ENCODE data around the gene IFI16.

The IFI16 gene

DNA sequence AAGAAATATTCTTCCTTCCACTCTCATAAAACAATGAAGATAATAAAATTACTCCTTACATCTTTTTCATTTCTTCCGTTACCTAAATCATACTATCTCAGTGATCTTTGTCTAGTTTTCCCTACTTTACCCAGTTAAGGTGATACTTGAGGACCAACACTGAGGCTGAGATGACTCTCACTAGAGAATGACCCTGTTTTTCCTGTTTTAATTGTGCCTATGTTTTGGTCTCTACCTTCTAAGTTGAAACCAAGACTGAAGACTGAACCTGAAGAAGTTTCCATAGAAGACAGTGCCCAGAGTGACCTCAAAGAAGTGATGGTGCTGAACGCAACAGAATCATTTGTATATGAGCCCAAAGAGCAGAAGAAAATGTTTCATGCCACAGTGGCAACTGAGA is 41.7 kb downstream of the IFI16 start:
- DNase-seq = no peak
- Histone ChIP-seq H3K36me3 (ENCODE audit: control insufficient read depth, insufficient read depth, low read length) (peaks cover 67% of the 10 kb centered on the region), H3K27ac (ENCODE audit: insufficient read depth, low read length, poor library complexity, severe bottlenecking) (no peak overlapping the region), H3K4me3 (ENCODE audit: insufficient read depth, low read depth, low read length, poor library complexity, severe bottlenecking) (no peak overlapping the region), H3K9me3 (ENCODE audit: control insufficient read depth, low read length) (no peaks in the 10 kb centered on the region), H3K4me1 (ENCODE audit: control insufficient read depth, insufficient read depth, low read length, poor library complexity, severe bottlenecking) (peaks cover 4% of the 10 kb centered on the region), H3K27me3 (replicated peaks; ENCODE audit: control insufficient read depth, insufficient read depth, low read length, poor library complexity, severe bottlenecking) (no peaks in the 10 kb centered on the region)

DNA sequence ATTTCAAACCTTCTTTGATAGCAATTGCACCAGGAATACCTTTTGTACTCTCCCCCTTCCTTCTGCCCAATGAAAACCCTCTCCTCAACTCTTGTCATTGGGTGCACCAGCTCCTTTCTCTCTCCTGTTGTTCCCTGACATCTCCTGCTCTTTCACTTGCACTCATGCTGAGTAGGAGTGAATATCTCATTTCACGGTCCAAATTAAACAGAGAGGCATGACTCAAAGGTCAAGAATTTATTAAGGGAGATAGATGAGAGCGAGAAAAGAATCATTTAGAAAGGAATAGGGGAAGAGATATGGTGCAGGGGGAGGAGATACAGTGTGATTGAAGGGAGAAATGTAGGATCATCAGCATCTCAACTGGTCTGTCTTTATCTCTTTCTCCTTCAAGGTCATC is 44.7 kb downstream of the IFI16 start:
- H3K27me3 ChIP-seq (replicated peaks; ENCODE audit: control insufficient read depth, insufficient read depth, low read length, poor library complexity, severe bottlenecking) = no peaks in the 10 kb centered on the region
- peaks cover 59% of the 10 kb centered on the region for H3K36me3 ChIP-seq (ENCODE audit: control insufficient read depth, insufficient read depth, low read length)
- H3K27ac ChIP-seq (ENCODE audit: insufficient read depth, low read length, poor library complexity, severe bottlenecking) = no peak overlapping the region
- DNase-seq = no peak
- H3K4me3 ChIP-seq (ENCODE audit: insufficient read depth, low read depth, low read length, poor library complexity, severe bottlenecking) = no peak overlapping the region
- peaks cover 4% of the 10 kb centered on the region for H3K4me1 ChIP-seq (ENCODE audit: control insufficient read depth, insufficient read depth, low read length, poor library complexity, severe bottlenecking)
- H3K9me3 ChIP-seq (ENCODE audit: control insufficient read depth, low read length) = no peaks in the 10 kb centered on the region

DNA sequence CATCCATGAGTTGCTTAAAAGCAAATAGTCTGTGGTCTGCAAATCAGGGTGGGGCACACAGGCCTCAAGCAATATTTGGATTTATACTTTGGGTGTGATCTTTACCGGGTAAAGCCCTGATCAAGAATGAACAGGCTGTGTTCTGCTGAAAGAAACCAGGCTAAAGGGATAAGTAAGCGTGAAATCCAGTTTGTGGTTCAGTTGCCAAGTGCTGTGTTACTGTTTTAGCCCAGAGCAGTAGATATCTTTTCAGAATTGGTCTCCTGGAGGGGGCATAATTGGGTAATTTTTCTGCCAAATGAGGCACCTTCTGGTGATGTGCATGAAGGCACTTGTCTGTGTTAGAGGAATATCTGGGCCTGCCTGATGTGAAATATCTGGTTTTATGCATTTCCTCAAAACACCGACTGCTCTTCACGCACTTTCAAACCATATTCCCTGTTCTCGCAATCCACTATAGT is 45.5 kb downstream of the IFI16 start:
- H3K27ac ChIP-seq (ENCODE audit: insufficient read depth, low read length, poor library complexity, severe bottlenecking) = no peak overlapping the region
- no peaks in the 10 kb centered on the region for H3K27me3 ChIP-seq (replicated peaks; ENCODE audit: control insufficient read depth, insufficient read depth, low read length, poor library complexity, severe bottlenecking)
- H3K4me1 ChIP-seq (ENCODE audit: control insufficient read depth, insufficient read depth, low read length, poor library complexity, severe bottlenecking) = peaks cover 4% of the 10 kb centered on the region
- H3K36me3 ChIP-seq (ENCODE audit: control insufficient read depth, insufficient read depth, low read length) = peaks cover 51% of the 10 kb centered on the region
- no peaks in the 10 kb centered on the region for H3K9me3 ChIP-seq (ENCODE audit: control insufficient read depth, low read length)
- no peak overlapping the region for H3K4me3 ChIP-seq (ENCODE audit: insufficient read depth, low read depth, low read length, poor library complexity, severe bottlenecking)
- DNase-seq = no peak

DNA sequence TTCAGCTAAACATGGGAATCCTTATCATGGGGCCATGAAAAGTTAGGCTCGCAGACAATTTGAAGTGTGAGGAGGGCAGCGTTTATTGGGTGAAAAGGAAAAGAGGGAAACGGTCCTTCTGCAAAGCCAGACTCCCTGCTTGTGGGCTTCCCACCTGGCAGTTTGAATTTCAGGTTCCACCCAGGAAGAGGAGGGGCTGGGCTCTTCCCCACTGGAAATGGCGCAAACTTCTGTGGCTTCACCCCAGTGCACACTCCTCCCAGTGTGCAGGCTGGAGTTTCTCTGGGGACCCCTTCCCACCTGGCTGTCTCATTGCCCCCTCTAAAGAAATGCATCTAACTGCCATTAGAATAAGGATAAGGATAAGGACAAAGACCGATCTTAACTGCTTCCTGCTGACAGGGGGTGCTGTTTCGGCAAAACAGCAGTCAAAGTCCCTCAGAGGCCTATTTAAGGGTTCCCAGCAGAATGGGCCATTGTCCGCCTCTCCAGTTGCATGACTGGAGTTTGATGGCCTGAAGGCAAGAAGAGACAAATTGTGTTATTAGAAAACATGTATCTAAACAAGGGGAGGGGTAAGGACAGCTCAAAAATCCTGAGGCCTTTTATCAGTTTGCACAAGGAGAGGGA is 46.5 kb downstream of the IFI16 start:
- H3K36me3 ChIP-seq (ENCODE audit: control insufficient read depth, insufficient read depth, low read length) = peaks cover 41% of the 10 kb centered on the region
- H3K27me3 ChIP-seq (replicated peaks; ENCODE audit: control insufficient read depth, insufficient read depth, low read length, poor library complexity, severe bottlenecking) = no peaks in the 10 kb centered on the region
- H3K4me1 ChIP-seq (ENCODE audit: control insufficient read depth, insufficient read depth, low read length, poor library complexity, severe bottlenecking) = peaks cover 4% of the 10 kb centered on the region
- H3K27ac ChIP-seq (ENCODE audit: insufficient read depth, low read length, poor library complexity, severe bottlenecking) = no peak overlapping the region
- DNase-seq = no peak
- no peak overlapping the region for H3K4me3 ChIP-seq (ENCODE audit: insufficient read depth, low read depth, low read length, poor library complexity, severe bottlenecking)
- H3K9me3 ChIP-seq (ENCODE audit: control insufficient read depth, low read length) = no peaks in the 10 kb centered on the region

DNA sequence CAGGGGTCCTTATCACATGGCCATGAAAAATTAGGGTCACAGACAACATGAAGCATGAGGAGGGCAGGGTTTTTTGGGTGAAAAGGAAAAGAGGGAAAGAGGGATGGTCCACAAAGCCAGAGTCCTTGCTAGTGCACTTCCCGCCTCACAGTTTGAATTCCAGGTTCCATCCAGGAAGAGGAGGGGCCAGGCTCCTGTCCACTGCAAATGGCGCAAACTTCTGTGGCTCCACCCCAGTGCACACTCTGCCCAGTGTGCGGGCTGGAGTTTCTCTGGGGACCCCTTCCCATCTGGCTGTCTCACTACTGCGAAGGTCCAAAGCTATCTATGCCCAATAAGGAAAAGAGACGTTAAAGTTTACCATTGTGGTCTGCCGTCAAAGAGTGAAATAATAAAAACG is 49.0 kb downstream of the IFI16 start:
- Histone ChIP-seq H3K27me3 (replicated peaks; ENCODE audit: control insufficient read depth, insufficient read depth, low read length, poor library complexity, severe bottlenecking) (no peaks in the 10 kb centered on the region), H3K9me3 (ENCODE audit: control insufficient read depth, low read length) (no peaks in the 10 kb centered on the region), H3K36me3 (ENCODE audit: control insufficient read depth, insufficient read depth, low read length) (peaks cover 19% of the 10 kb centered on the region), H3K4me3 (ENCODE audit: insufficient read depth, low read depth, low read length, poor library complexity, severe bottlenecking) (no peak overlapping the region), H3K27ac (ENCODE audit: insufficient read depth, low read length, poor library complexity, severe bottlenecking) (no peak overlapping the region), H3K4me1 (ENCODE audit: control insufficient read depth, insufficient read depth, low read length, poor library complexity, severe bottlenecking) (peaks cover 4% of the 10 kb centered on the region)
- DNase-seq = no peak

DNA sequence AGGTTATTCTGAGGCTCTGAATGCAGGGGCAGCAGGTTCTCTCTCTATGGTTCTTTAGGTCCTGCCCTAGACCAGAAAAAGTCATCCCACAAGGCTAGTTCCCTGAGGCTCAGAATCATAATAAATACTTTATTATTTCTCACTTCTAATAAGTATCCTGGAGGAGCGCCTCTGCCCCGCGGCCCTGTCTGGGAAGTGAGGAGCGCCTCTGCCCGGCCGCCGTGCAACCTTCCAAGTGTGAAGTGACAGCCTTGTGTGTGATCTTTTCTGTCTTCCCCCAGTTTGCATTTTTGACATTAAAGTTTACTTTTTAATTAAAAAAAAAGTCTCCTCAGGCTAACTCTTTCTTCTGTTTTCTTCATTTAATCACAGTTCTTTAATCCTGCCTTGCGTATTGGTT is 55.4 kb downstream of the IFI16 start:
- no peak overlapping the region for H3K27ac ChIP-seq (ENCODE audit: insufficient read depth, low read length, poor library complexity, severe bottlenecking)
- no peak overlapping the region for H3K4me3 ChIP-seq (ENCODE audit: insufficient read depth, low read depth, low read length, poor library complexity, severe bottlenecking)
- no peaks in the 10 kb centered on the region for H3K36me3 ChIP-seq (ENCODE audit: control insufficient read depth, insufficient read depth, low read length)
- H3K27me3 ChIP-seq (replicated peaks; ENCODE audit: control insufficient read depth, insufficient read depth, low read length, poor library complexity, severe bottlenecking) = no peaks in the 10 kb centered on the region
- no peaks in the 10 kb centered on the region for H3K9me3 ChIP-seq (ENCODE audit: control insufficient read depth, low read length)
- DNase-seq = no peak
- H3K4me1 ChIP-seq (ENCODE audit: control insufficient read depth, insufficient read depth, low read length, poor library complexity, severe bottlenecking) = peaks cover 20% of the 10 kb centered on the region

DNA sequence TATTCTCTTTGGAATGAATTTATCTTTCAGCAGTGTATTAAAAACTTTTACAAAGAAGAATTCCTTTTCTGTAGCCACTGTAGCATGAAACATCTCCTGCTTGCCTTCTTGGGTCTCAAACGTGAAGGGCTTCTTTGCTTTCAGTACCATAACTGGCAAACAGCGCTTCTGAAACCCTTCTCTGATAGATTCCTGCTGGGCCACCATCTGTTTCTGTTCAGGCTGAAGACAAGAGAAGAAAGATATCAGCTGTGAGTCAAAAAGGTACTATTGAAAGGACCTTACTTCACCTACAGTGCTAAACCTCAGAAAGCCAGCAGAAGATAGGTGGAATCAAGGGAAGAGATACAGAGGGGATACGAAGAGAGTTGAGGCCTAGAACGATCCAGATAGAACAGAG is 56.4 kb downstream of the IFI16 start:
- H3K27ac ChIP-seq (ENCODE audit: insufficient read depth, low read length, poor library complexity, severe bottlenecking) = no peak overlapping the region
- peaks cover 20% of the 10 kb centered on the region for H3K4me1 ChIP-seq (ENCODE audit: control insufficient read depth, insufficient read depth, low read length, poor library complexity, severe bottlenecking)
- DNase-seq = no peak
- no peaks in the 10 kb centered on the region for H3K36me3 ChIP-seq (ENCODE audit: control insufficient read depth, insufficient read depth, low read length)
- no peaks in the 10 kb centered on the region for H3K9me3 ChIP-seq (ENCODE audit: control insufficient read depth, low read length)
- no peak overlapping the region for H3K4me3 ChIP-seq (ENCODE audit: insufficient read depth, low read depth, low read length, poor library complexity, severe bottlenecking)
- no peaks in the 10 kb centered on the region for H3K27me3 ChIP-seq (replicated peaks; ENCODE audit: control insufficient read depth, insufficient read depth, low read length, poor library complexity, severe bottlenecking)

DNA sequence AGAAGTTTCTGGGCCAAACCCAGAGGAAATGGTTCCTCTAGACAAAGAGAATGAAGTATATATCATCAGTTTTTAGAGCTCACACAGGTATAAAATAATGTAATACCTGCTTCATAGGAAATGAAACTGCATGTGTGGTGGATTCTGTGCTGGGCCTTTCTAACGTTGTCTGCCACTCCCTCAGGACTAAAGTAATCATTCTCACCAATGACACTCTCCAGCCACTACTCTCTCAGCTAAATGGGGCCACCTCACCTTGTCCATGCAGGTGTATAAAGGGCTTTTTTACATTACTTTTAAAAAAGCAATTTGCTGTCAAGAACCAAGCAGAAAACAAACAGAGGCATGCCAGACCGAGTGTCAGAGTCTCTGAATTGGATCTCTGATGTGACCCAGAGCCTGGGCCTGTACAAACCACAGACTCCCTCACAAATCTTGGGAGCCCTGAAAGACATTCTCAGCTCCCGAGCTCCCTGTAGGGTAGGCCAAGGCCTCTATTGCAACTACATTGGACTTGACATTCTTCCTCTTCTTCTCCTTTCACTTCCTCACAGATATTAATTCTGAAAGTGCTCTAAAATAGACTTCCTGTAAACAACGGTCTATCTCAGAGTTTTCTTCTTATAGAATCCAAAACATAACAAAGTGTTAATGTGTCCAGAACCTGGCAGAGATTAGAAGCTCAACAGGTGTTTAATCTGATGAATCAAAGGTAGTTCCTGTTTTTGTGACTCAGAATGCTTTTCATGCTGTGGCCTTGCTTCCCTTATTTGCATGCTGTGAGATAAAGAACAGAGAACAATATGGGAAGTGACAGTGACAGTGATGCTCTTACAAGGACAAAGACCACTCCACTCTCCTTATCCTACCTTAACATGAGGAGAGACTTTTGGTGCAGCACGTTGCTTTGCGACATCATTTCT is 58.3 kb downstream of the IFI16 start:
- H3K4me1 ChIP-seq (ENCODE audit: control insufficient read depth, insufficient read depth, low read length, poor library complexity, severe bottlenecking) = peaks cover 20% of the 10 kb centered on the region
- no peak for DNase-seq
- H3K4me3 ChIP-seq (ENCODE audit: insufficient read depth, low read depth, low read length, poor library complexity, severe bottlenecking) = peak overlapping the region; percentile 30

DNA sequence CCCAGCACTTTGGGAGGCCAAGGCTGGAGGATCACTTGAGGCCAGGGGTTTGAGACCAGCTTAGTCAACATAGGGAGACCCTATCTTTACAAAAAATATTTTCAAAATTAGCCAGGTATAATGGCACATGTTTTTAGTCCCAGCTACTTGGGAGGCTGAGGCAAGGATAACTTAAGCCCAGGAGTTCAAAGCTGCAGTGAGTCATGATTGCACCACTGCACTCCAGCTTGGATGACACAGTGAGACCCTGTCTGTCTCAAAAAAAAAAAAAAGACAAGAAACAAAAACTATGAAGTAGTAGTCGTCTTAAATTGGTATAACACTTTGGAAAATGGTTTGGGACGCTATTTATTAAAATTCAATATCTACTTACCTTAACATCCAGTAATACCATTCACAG is 59.2 kb downstream of the IFI16 start:
- DNase-seq = no peak
- Histone ChIP-seq H3K4me3 (ENCODE audit: insufficient read depth, low read depth, low read length, poor library complexity, severe bottlenecking) (no peak overlapping the region), H3K27me3 (replicated peaks; ENCODE audit: control insufficient read depth, insufficient read depth, low read length, poor library complexity, severe bottlenecking) (no peaks in the 10 kb centered on the region), H3K9me3 (ENCODE audit: control insufficient read depth, low read length) (no peaks in the 10 kb centered on the region), H3K4me1 (ENCODE audit: control insufficient read depth, insufficient read depth, low read length, poor library complexity, severe bottlenecking) (peaks cover 20% of the 10 kb centered on the region), H3K27ac (ENCODE audit: insufficient read depth, low read length, poor library complexity, severe bottlenecking) (peak overlapping the region; percentile 72), H3K36me3 (ENCODE audit: control insufficient read depth, insufficient read depth, low read length) (no peaks in the 10 kb centered on the region)

More for the DNA sequence above, 58.3 kb downstream of the IFI16 start:
- Histone ChIP-seq H3K9me3 (ENCODE audit: control insufficient read depth, low read length) (no peaks in the 10 kb centered on the region), H3K27ac (ENCODE audit: insufficient read depth, low read length, poor library complexity, severe bottlenecking) (peak overlapping the region; percentile 72), H3K27me3 (replicated peaks; ENCODE audit: control insufficient read depth, insufficient read depth, low read length, poor library complexity, severe bottlenecking) (no peaks in the 10 kb centered on the region), H3K36me3 (ENCODE audit: control insufficient read depth, insufficient read depth, low read length) (no peaks in the 10 kb centered on the region)

DNA sequence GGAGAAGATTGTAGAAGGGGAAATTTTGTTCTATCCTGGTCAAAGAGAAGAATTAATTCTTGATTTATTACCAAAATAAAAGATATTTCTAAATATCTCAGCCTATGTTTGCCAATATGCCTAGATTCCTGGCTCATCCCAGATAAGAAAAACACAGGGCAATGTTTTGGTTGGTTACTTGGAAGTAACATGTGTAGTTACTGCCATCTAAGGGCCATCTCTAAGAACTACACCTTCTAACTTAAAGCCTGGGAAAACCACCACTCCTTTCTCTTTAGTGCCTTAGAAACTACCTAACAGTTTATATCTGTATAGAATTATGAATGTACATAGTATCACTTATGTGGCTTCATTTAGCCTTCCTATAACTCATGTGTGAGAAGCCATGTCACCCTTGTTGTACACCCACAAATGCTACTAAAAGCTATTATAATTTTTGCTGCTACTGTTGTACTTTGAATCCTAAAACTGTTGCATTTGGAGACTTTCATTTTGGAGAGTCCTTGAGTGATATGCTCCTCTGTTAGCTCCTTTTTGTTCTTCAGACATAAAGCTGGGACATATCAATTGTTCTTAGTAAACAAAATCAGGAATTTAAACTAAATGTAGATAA is 62.4 kb downstream of the IFI16 start:
- H3K4me1 ChIP-seq (ENCODE audit: control insufficient read depth, insufficient read depth, low read length, poor library complexity, severe bottlenecking) = peaks cover 35% of the 10 kb centered on the region

More for the DNA sequence above, 62.4 kb downstream of the IFI16 start:
- H3K9me3 ChIP-seq (ENCODE audit: control insufficient read depth, low read length) = no peaks in the 10 kb centered on the region
- H3K27ac ChIP-seq (ENCODE audit: insufficient read depth, low read length, poor library complexity, severe bottlenecking) = no peak overlapping the region
- H3K36me3 ChIP-seq (ENCODE audit: control insufficient read depth, insufficient read depth, low read length) = no peaks in the 10 kb centered on the region
- H3K4me3 ChIP-seq (ENCODE audit: insufficient read depth, low read depth, low read length, poor library complexity, severe bottlenecking) = no peak overlapping the region
- H3K27me3 ChIP-seq (replicated peaks; ENCODE audit: control insufficient read depth, insufficient read depth, low read length, poor library complexity, severe bottlenecking) = no peaks in the 10 kb centered on the region
- DNase-seq = no peak
